Esophagus squamous epithelium (tissue), 4 donors: ENCODE data around the gene RABGAP1L.

Experiments used
- CTCF ChIP-seq, 6 experiments: fragments of 450-650 bp in 4 of 6; fragments of 200-600 bp in 2 of 6; sonication (generic) in 2 of 6; IDR thresholded peaks; one replicate each; pipeline ENCODE4 v1.5.1; 2016 to 2019; ENCODE audit warnings: antibody characterized with exemption in 6 of 6, mild to moderate bottlenecking in 4 of 6, moderate library complexity in 4 of 6
- POLR2A ChIP-seq, 4 donors: fragments of 450-650 bp; IDR thresholded peaks; one replicate each; pipeline ENCODE4 v1.6.1; 2017; ENCODE audit warnings: antibody characterized with exemption in 4 of 4, mild to moderate bottlenecking in 4 of 4, moderate library complexity in 3 of 4

GRCh38 chr1:174451408-174451807 is 292.1 kb downstream of the RABGAP1L start:
- TF ChIP-seq CTCF (IDR thresholded peaks at IDR 0.05) (no peak), POLR2A (IDR thresholded peaks at IDR 0.05) (no peak)
